DMS 273 (cell line): Measurements from ENCODE around the gene RGS11.
"Not testable (repeated sequence)": the region's sequence is repeated elsewhere in the genome, so short reads cannot be mapped to it uniquely, and the experiment has no call there.

Experiments used
- DNase-seq: peaks from one replicate; lab custom pipeline; 2025; ENCODE audit not compliant: unreplicated experiment; lab: John Stamatoyannopoulos, UW

RGS11 gene

GRCh38 chr16:264440-264951 is 11.2 kb downstream of the RGS11 start:
- no peak for DNase-seq

GRCh38 chr16:263944-264343 is 11.8 kb downstream of the RGS11 start:
- DNase-seq = no peak

- DNase-seq = no peak
Measured at GRCh38 chr16:263182-263774, 12.5 kb downstream of the RGS11 start.

- DNase-seq = no peak
Measured at GRCh38 chr16:262121-262745, 13.5 kb downstream of the RGS11 start.

- DNase-seq = peak; percentile 77
Measured at GRCh38 chr16:261031-261691, 14.6 kb downstream of the RGS11 start.

- DNase-seq = no peak
Measured at GRCh38 chr16:260326-260725, 15.4 kb downstream of the RGS11 start.

GRCh38 chr16:259814-260253 is 15.9 kb downstream of the RGS11 start:
- no peak for DNase-seq

- DNase-seq = no peak
Measured at GRCh38 chr16:259226-259625, 16.5 kb downstream of the RGS11 start.

- not testable (repeated sequence) for DNase-seq
Measured at GRCh38 chr16:258091-258490, 17.7 kb downstream of the RGS11 start.

- DNase-seq = no peak
Measured at GRCh38 chr16:255183-255582, 20.6 kb downstream of the RGS11 start.

- no peak for DNase-seq
Measured at GRCh38 chr16:254461-254860, 21.3 kb downstream of the RGS11 start.

- DNase-seq = no peak
Measured at GRCh38 chr16:253833-254232, 21.9 kb downstream of the RGS11 start.

GRCh38 chr16:252366-253337 is 23.1 kb downstream of the RGS11 start:
- no peak for DNase-seq

- DNase-seq = no peak
Measured at GRCh38 chr16:249431-249830, 26.3 kb downstream of the RGS11 start.

- DNase-seq = no peak
Measured at GRCh38 chr16:247027-247426, 28.7 kb downstream of the RGS11 start.

GRCh38 chr16:245105-245504 is 30.6 kb downstream of the RGS11 start:
- DNase-seq = no peak

- DNase-seq = no peak
Measured at GRCh38 chr16:243348-243747, 32.4 kb downstream of the RGS11 start.

GRCh38 chr16:242281-242680 is 33.5 kb downstream of the RGS11 start:
- no peak for DNase-seq

GRCh38 chr16:240559-240958 is 35.2 kb downstream of the RGS11 start:
- DNase-seq = no peak

- no peak for DNase-seq
Measured at GRCh38 chr16:239948-240277, 35.8 kb downstream of the RGS11 start.
